HCT116 (cell line): ENCODE data around the gene HLA-DQB2. TPM values are rescaled to one million over a fixed set of nuclear protein-coding genes. Genes with fewer than 3 reads are reported as not detected.

ENCODE experiments used
- ATAC-seq: fragments of 200-7000 bp; cut with Tn5 transposase; 2 replicates; pipeline ENCODE4 v1.9.1; 2020; ENCODE audit warnings: mild to moderate bottlenecking, moderate library complexity
- BruUV-seq: library from RNA; stranded (reverse); fragments of 400-500 nt; replicated peaks from 2 replicates; lab custom pipeline; 2021; lab: Mats Ljungman, UMichigan
- CTCF ChIA-PET: fragments of 300-600 bp; sonication (Branson Sonifier 250); formaldehyde crosslinking; loops from one replicate; lab custom pipeline; 2021; ENCODE audit warnings: antibody characterized with exemption; lab: Charles Lee
- POLR2A ChIA-PET: fragments of 300-600, 350-600 bp; sonication (Branson Sonifier 250); formaldehyde crosslinking; loops from one replicate; lab custom pipeline; 2021; ENCODE audit warnings: antibody characterized with exemption; lab: Charles Lee
- RAD21 ChIA-PET, 2 experiments: fragments of 300-600 bp; sonication (Branson Sonifier 250); formaldehyde crosslinking; loops; one replicate each; lab custom pipeline; 2023; ENCODE audit warnings: low total read pairs in 2 of 2; ENCODE audit not compliant: uncharacterized antibody in 2 of 2, unreplicated experiment in 2 of 2, low non-redundant PET in 1 of 2; lab: Charles Lee
- DNase-seq: peaks from one replicate; pipeline ENCODE4 v3.0.0-alpha.2; 2010; ENCODE audit warnings: low read depth, low spot score
- H2AFZ ChIP-seq: fragments of 200-600 bp; shearing (Covaris generic), sonication (generic); 2 replicates; pipeline ENCODE4 v1.6.1; 2017; ENCODE audit warnings: low read depth, mixed run types, mixed read lengths, antibody characterized with exemption, low read length; ENCODE audit not compliant: poor library complexity, severe bottlenecking
- H3K27ac ChIP-seq: 2 replicates; pipeline ENCODE4 v1.5.1; 2012; ENCODE audit warnings: low read depth, low read length
- H3K27me3 ChIP-seq: fragments of 200-600 bp; sonication (generic); 2 replicates; pipeline ENCODE4 v1.6.1; 2016; ENCODE audit warnings: mixed run types, low read length, mixed read lengths; ENCODE audit not compliant: insufficient read depth
- H3K36me3 ChIP-seq, 2 experiments: fragments of 200-500 bp in 1 of 2; fragments of 200-600 bp in 1 of 2; sonication (Bioruptor generic) in 1 of 2; sonication (generic) in 1 of 2; 2 replicates each; pipeline versions ENCODE4 v1.5.1 to v1.6.1; 2014 to 2016; ENCODE audit warnings: low read length in 2 of 2, inconsistent platforms in 1 of 2, mixed read lengths in 1 of 2, mixed run types in 1 of 2; ENCODE audit not compliant: insufficient read depth in 2 of 2, control insufficient read depth in 1 of 2
- H3K4me1 ChIP-seq, 2 experiments: fragments of 200-600 bp in 1 of 2; sonication (generic) in 1 of 2; 2 replicates each; pipeline versions ENCODE4 v1.5.1 to v1.6.1; 2012 to 2017; ENCODE audit warnings: low read length in 2 of 2, inconsistent platforms in 1 of 2, mild to moderate bottlenecking in 1 of 2, mixed read lengths in 1 of 2, mixed run types in 1 of 2, moderate library complexity in 1 of 2; ENCODE audit not compliant: insufficient read depth in 2 of 2, control insufficient read depth in 1 of 2
- H3K4me2 ChIP-seq: fragments of 200-600 bp; sonication (generic); 2 replicates; pipeline ENCODE4 v1.6.1; 2017; ENCODE audit warnings: mixed run types, low read length, mixed read lengths
- H3K4me3 ChIP-seq, 2 experiments: fragments of 200-600 bp in 1 of 2; sonication (generic) in 1 of 2; replicated peaks in 1 of 2; 2 replicates each; pipeline ENCODE4 v1.5.1; 2011 to 2016; ENCODE audit warnings: low read length in 2 of 2, control low read depth in 1 of 2, low read depth in 1 of 2, mild to moderate bottlenecking in 1 of 2, mixed read lengths in 1 of 2, mixed run types in 1 of 2
- H3K79me2 ChIP-seq: fragments of 200-600 bp; sonication (generic); 2 replicates; pipeline ENCODE4 v1.6.1; 2017; ENCODE audit warnings: mild to moderate bottlenecking, mixed run types, low read length, moderate library complexity, mixed read lengths; ENCODE audit not compliant: insufficient read depth
- H3K9ac ChIP-seq: fragments of 200-600 bp; sonication (generic); 2 replicates; pipeline ENCODE4 v1.6.1; 2016; ENCODE audit warnings: low read length, mixed read lengths
- H3K9me2 ChIP-seq: fragments of 200-600 bp; sonication (generic), shearing (Covaris generic); 2 replicates; pipeline ENCODE4 v1.6.1; 2017; ENCODE audit warnings: mixed run types, mild to moderate bottlenecking, moderate library complexity; ENCODE audit not compliant: insufficient read depth
- H3K9me3 ChIP-seq, 2 experiments: fragments of 200-500 bp in 1 of 2; fragments of 200-600 bp in 1 of 2; sonication (Bioruptor generic) in 1 of 2; sonication (generic) in 1 of 2; 2 replicates each; pipeline ENCODE4 v1.6.1; 2014 to 2017; ENCODE audit warnings: low read length in 2 of 2, mixed read lengths in 2 of 2, inconsistent platforms in 1 of 2, low read depth in 1 of 2, mild to moderate bottlenecking in 1 of 2, mixed run types in 1 of 2, moderate library complexity in 1 of 2; ENCODE audit not compliant: control insufficient read depth in 1 of 2, insufficient read depth in 1 of 2
- H4K20me1 ChIP-seq: fragments of 200-600 bp; sonication (generic), shearing (Covaris generic); 2 replicates; pipeline ENCODE4 v1.6.1; 2017; ENCODE audit warnings: mixed run types, mild to moderate bottlenecking, moderate library complexity; ENCODE audit not compliant: insufficient read depth
- CEBPB ChIP-seq: IDR thresholded peaks from 2 replicates; pipeline ENCODE4 v1.6.1; 2012; ENCODE audit warnings: low read depth
- EZH2 ChIP-seq: fragments of 200-600 bp; sonication (generic); IDR thresholded peaks from 2 replicates; pipeline ENCODE4 v1.6.1; 2017; ENCODE audit warnings: antibody characterized with exemption, mixed run types
- RAD21 ChIP-seq: IDR thresholded peaks from 2 replicates; pipeline ENCODE4 v1.6.1; 2012; ENCODE audit warnings: low read depth, mild to moderate bottlenecking
- SP1 ChIP-seq: IDR thresholded peaks from 2 replicates; pipeline ENCODE4 v1.6.1; 2012; ENCODE audit warnings: low read depth
- SRF ChIP-seq: IDR thresholded peaks from 2 replicates; pipeline ENCODE4 v1.6.1; 2012; ENCODE audit warnings: low read depth
- TCF7L2 ChIP-seq: IDR thresholded peaks from 2 replicates; pipeline ENCODE4 v1.7.0; 2011; ENCODE audit warnings: borderline replicate concordance, inconsistent platforms; ENCODE audit not compliant: insufficient read depth, insufficient read length; ENCODE audit errors: extremely low read depth
- YY1 ChIP-seq: IDR thresholded peaks from 2 replicates; pipeline ENCODE4 v1.6.1; 2011; ENCODE audit warnings: low read length, low read depth, moderate library complexity, mild to moderate bottlenecking; ENCODE audit not compliant: insufficient replicate concordance; ENCODE audit errors: extremely low read depth
- ZFX ChIP-seq: fragments of 450-650 bp; IDR thresholded peaks from 2 replicates; pipeline ENCODE4 v1.6.1; 2017
- intact Hi-C: fragments of 100-400 bp; cut with micrococcal nuclease; formaldehyde crosslinking; loops from 2 replicates; pipeline ENCODE4 v1.10.0; 2022
- total RNA-seq: library from RNA; stranded (reverse); gene quantifications from one replicate; pipeline ENCODE4 v1.2.1, GENCODE V29; 2021; ENCODE audit not compliant: unreplicated experiment
- TF ChIP-seq, protein P1 (sequence below): IDR thresholded peaks from 2 replicates; pipeline ENCODE4 v1.6.1; 2011; ENCODE audit warnings: mild to moderate bottlenecking, low read length, moderate library complexity; ENCODE audit not compliant: insufficient replicate concordance; ENCODE audit errors: extremely low read depth
- TF ChIP-seq, protein P2 (sequence below), 3 experiments: fragments of 200-600 bp in 1 of 3; sonication (generic) in 1 of 3; IDR thresholded peaks in 2 of 3; conservative IDR thresholded peaks in 1 of 3; 2 replicates each; pipeline ENCODE4 v1.5.1; 2012 to 2017; ENCODE audit warnings: low read depth in 2 of 3, low read length in 2 of 3, antibody characterized with exemption in 1 of 3, borderline replicate concordance in 1 of 3, control low read depth in 1 of 3, mild to moderate bottlenecking in 1 of 3, mixed read lengths in 1 of 3, mixed run types in 1 of 3, moderate library complexity in 1 of 3; ENCODE audit not compliant: insufficient read depth in 1 of 3
- TF ChIP-seq, protein P3 (sequence below): IDR thresholded peaks from 2 replicates; pipeline ENCODE4 v1.6.1; 2012

Gene HLA-DQB2
- total RNA-seq, 1 experiment from 2014 or later = 1.8 TPM

DNA sequence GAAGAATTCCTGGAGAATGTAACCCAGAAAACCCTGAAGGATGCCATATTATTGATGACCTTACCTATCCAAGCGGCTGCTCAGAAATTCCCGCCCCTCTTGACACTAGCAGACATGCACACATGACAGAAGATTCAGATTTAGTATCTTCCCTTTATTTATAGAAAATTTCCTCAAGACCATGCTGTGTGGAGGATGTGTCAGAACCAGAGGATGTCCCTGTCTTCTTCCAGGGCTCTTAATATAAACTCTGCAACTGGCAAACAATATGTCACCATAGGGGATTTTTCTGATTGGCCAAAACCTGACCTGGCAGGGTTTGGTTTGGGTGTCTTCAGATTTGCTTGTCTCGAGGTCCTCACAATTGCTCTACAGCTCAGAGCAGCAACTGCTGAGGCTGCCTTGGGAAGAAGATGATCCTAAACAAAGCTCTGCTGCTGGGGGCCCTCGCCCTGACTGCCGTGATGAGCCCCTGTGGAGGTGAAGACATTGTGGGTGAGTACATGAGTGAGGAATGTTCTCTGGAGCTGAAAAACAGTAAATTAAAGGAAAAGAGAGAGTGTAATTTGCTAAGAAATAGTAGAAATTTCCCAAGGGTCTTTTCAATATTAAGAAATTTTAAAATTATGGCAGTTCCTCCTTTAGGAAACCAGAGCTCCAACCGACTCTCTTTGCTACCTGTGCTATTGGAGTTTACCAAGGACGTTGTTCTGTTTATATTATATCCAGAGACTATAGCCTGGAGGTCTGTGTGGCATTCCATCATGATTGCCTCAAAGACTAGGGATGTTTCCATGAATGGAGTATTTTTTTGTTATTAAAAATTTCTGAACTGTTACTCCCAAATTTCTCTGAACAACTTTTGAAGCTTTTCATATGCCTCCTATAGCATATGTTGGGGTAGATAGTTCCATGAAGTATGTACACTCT, 22.0 kb downstream of the HLA-DQB2 start, which contains the start of gene HLA-DQA2:
HLA-DQA2 (plus strand) TSS at position 361 of the 930 bp plus-strand sequence; CDS start at position 414, 53 bp downstream.
- Histone ChIP-seq H3K27ac (no peak within 1 kb of the TSS), H3K9ac (no peak within 1 kb of the TSS), H4K20me1 (no peaks in the 10 kb centered on the region), H3K9me2 (no peaks in the 10 kb centered on the region), H2AFZ (no peak within 1 kb of the TSS), H3K36me3 (no peaks in the 10 kb centered on the region), H3K4me3 (no peak within 1 kb of the TSS), H3K9me3 (no peaks in the 10 kb centered on the region), H3K4me2 (no peak within 1 kb of the TSS), H3K79me2 (no peaks in the 10 kb centered on the region), H3K4me1 (no peaks in the 10 kb centered on the region), H3K27me3 (no peaks in the 10 kb centered on the region; the same call in 1 of the 2 replicates)
- TF ChIP-seq TCF7L2 = no peak
- TF ChIP-seq, protein P1, sequence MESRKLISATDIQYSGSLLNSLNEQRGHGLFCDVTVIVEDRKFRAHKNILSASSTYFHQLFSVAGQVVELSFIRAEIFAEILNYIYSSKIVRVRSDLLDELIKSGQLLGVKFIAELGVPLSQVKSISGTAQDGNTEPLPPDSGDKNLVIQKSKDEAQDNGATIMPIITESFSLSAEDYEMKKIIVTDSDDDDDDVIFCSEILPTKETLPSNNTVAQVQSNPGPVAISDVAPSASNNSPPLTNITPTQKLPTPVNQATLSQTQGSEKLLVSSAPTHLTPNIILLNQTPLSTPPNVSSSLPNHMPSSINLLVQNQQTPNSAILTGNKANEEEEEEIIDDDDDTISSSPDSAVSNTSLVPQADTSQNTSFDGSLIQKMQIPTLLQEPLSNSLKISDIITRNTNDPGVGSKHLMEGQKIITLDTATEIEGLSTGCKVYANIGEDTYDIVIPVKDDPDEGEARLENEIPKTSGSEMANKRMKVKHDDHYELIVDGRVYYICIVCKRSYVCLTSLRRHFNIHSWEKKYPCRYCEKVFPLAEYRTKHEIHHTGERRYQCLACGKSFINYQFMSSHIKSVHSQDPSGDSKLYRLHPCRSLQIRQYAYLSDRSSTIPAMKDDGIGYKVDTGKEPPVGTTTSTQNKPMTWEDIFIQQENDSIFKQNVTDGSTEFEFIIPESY = no peak
- TF ChIP-seq RAD21 = no peak
- TF ChIP-seq SP1 = no peak
- RAD21 ChIA-PET = no interaction called here
- no TSS peak for BruUV-seq
- CTCF ChIA-PET = no interaction called here
- intact Hi-C loops = no loop called here
- ATAC-seq (no peak), DNase-seq (no peak)
- POLR2A ChIA-PET = interaction anchor here (0.7 kb wide), 1 partner anchor 230 kb away, joined by 3 read pairs; no protein-coding TSS in a partner anchor

DNA sequence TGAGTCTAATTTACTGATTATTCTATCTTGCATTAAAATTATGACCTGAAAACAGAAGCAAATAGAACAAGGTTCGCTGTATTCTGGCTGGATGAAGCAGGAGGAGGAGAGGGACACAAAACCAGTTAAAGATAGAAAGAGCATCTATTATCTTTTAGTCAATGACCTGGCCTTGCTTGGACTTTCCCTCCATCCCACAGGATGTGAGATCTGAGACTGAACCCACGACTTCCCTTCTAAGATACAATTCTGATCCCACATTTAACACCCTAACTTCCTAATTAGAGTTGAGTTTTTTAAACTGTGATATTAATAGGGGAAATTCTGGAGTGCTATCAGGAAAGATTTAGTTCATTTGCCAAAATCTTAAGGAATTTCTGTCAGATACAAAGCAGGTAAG, 25.2 kb downstream of the HLA-DQB2 start:
- no peak overlapping the region for H3K9ac ChIP-seq
- H2AFZ ChIP-seq = no peak overlapping the region
- H3K36me3 ChIP-seq = no peaks in the 10 kb centered on the region
- CTCF ChIA-PET = no interaction called here
- no peak for ATAC-seq
- POLR2A ChIA-PET = no interaction called here
- RAD21 ChIA-PET = no interaction called here
- no peaks in the 10 kb centered on the region for H3K4me1 ChIP-seq
- BruUV-seq = no TSS peak
- H4K20me1 ChIP-seq = no peaks in the 10 kb centered on the region
- H3K27me3 ChIP-seq = no peaks in the 10 kb centered on the region; the same call in 1 of the 2 replicates
- intact Hi-C loops = no loop called here
- no peaks in the 10 kb centered on the region for H3K9me2 ChIP-seq
- no peaks in the 10 kb centered on the region for H3K79me2 ChIP-seq
- H3K4me3 ChIP-seq = no peak overlapping the region
- DNase-seq = no peak
- no peak overlapping the region for H3K27ac ChIP-seq
- no peak for TF ChIP-seq CEBPB
- no peak for TF ChIP-seq SRF
- no peak for TF ChIP-seq ZFX
- TF ChIP-seq RAD21 = no peak
- no peak for TF ChIP-seq EZH2
- TF ChIP-seq, protein P2, sequence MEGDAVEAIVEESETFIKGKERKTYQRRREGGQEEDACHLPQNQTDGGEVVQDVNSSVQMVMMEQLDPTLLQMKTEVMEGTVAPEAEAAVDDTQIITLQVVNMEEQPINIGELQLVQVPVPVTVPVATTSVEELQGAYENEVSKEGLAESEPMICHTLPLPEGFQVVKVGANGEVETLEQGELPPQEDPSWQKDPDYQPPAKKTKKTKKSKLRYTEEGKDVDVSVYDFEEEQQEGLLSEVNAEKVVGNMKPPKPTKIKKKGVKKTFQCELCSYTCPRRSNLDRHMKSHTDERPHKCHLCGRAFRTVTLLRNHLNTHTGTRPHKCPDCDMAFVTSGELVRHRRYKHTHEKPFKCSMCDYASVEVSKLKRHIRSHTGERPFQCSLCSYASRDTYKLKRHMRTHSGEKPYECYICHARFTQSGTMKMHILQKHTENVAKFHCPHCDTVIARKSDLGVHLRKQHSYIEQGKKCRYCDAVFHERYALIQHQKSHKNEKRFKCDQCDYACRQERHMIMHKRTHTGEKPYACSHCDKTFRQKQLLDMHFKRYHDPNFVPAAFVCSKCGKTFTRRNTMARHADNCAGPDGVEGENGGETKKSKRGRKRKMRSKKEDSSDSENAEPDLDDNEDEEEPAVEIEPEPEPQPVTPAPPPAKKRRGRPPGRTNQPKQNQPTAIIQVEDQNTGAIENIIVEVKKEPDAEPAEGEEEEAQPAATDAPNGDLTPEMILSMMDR (IDR thresholded peaks at IDR 0.05 in 2 of 3, conservative IDR thresholded peaks at IDR 0.05 in 1 of 3; ENCODE audit: borderline replicate concordance in 1 of 3, insufficient read depth in 1 of 3, low read depth in 2 of 3, low read length in 2 of 3) = no peak
- no peak for TF ChIP-seq SP1
- no peak for TF ChIP-seq YY1
- TF ChIP-seq, protein P3, sequence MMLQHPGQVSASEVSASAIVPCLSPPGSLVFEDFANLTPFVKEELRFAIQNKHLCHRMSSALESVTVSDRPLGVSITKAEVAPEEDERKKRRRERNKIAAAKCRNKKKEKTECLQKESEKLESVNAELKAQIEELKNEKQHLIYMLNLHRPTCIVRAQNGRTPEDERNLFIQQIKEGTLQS = no peak
- H3K9me3 ChIP-seq = no peaks in the 10 kb centered on the region
- H3K4me2 ChIP-seq = no peak overlapping the region
